ENCODE measurements around the gene TMEM169.

GRCh38 chr2:216114714-216115531 is 33.2 kb downstream of the TMEM169 start:
- TF ChIP-seq CTCF (IDR thresholded peaks at IDR 0.05; ENCODE audit: poor library complexity, severe bottlenecking), result peak; percentile 100
- no peak for TF ChIP-seq EZH2 (IDR thresholded peaks at IDR 0.05; ENCODE audit: borderline replicate concordance, insufficient read depth, low read length, poor library complexity, severe bottlenecking)
- no peak for TF ChIP-seq TAF1 (IDR thresholded peaks at IDR 0.05; ENCODE audit: low read depth)
- no peak for TF ChIP-seq EP300 (conservative IDR thresholded peaks at IDR 0.05; ENCODE audit: poor library complexity, severe bottlenecking)

Measured in neural cell (in vitro differentiated cells).